IMR-90 (cell line): ENCODE measurements around the gene PALMD. TPM values are rescaled to one million over a fixed set of nuclear protein-coding genes. Genes with fewer than 3 reads are reported as not detected.

Experiments used
- ATAC-seq: fragments of 200-7000 bp; cut with Tn5 transposase; 2 replicates; pipeline ENCODE4 v1.9.1; 2020; ENCODE audit warnings: low read depth, mild to moderate bottlenecking, moderate library complexity
- BruUV-seq: library from RNA; stranded (reverse); fragments of 400-500 nt; replicated peaks from 2 replicates; lab custom pipeline; 2021; lab: Mats Ljungman, UMichigan
- CTCF ChIA-PET: fragments of 300-600 bp; formaldehyde crosslinking; extraction: SDS; loops from one replicate; lab custom pipeline; 2021; ENCODE audit warnings: antibody characterized with exemption; lab: Yijun Ruan, JAX
- POLR2A ChIA-PET: fragments of 300-600 bp; sonication (Branson Sonifier 250); formaldehyde crosslinking; loops from one replicate; lab custom pipeline; 2022; ENCODE audit warnings: antibody characterized with exemption; ENCODE audit not compliant: unreplicated experiment; lab: Charles Lee
- DNase-seq: peaks from one replicate; pipeline ENCODE4 v3.0.0; 2013
- H2AFZ ChIP-seq: replicated peaks from 2 replicates; pipeline ENCODE3; 2013; ENCODE audit warnings: low read length, mild to moderate bottlenecking; ENCODE audit not compliant: poor library complexity
- H2AK5ac ChIP-seq: 2 replicates; pipeline ENCODE4 v1.6.1; 2013; ENCODE audit warnings: low read depth, low read length, inconsistent platforms
- H2AK9ac ChIP-seq: replicated peaks from 2 replicates; pipeline ENCODE3; 2013; ENCODE audit warnings: mild to moderate bottlenecking, low read depth, low read length, moderate library complexity; ENCODE audit not compliant: poor library complexity
- H2BK120ac ChIP-seq: 2 replicates; pipeline ENCODE4 v1.6.1; 2013; ENCODE audit warnings: low read depth, low read length, inconsistent platforms
- H2BK15ac ChIP-seq: 3 replicates; pipeline ENCODE4 v1.6.1; 2013; ENCODE audit warnings: low read depth, low read length, inconsistent platforms
- H2BK20ac ChIP-seq: 2 replicates; pipeline ENCODE4 v1.6.1; 2013; ENCODE audit warnings: low read depth, mild to moderate bottlenecking, inconsistent platforms, low read length, moderate library complexity
- H2BK5ac ChIP-seq: 2 replicates; pipeline ENCODE4 v1.6.1; 2013; ENCODE audit warnings: mild to moderate bottlenecking, low read depth, low read length, inconsistent platforms; ENCODE audit not compliant: poor library complexity, severe bottlenecking
- H3K14ac ChIP-seq: replicated peaks from 2 replicates; pipeline ENCODE4 v1.6.1; 2013; ENCODE audit warnings: low read depth, low read length, inconsistent platforms
- H3K18ac ChIP-seq: 2 replicates; pipeline ENCODE4 v1.6.1; 2013; ENCODE audit warnings: low read depth, low read length, control low read depth
- H3K23ac ChIP-seq: 2 replicates; pipeline ENCODE4 v1.6.1; 2013; ENCODE audit warnings: low read depth, low read length, inconsistent platforms
- H3K27ac ChIP-seq: 2 replicates; pipeline ENCODE4 v1.5.1; 2013; ENCODE audit warnings: mild to moderate bottlenecking, control low read depth, low read length; ENCODE audit not compliant: insufficient read depth
- H3K27me3 ChIP-seq: 2 replicates; pipeline ENCODE4 v1.6.1; 2013; ENCODE audit warnings: low read length; ENCODE audit not compliant: control insufficient read depth, insufficient read depth
- H3K36me3 ChIP-seq: 2 replicates; pipeline ENCODE4 v1.6.1; 2013; ENCODE audit warnings: low read length, mixed read lengths; ENCODE audit not compliant: control insufficient read depth, insufficient read depth
- H3K4ac ChIP-seq: 2 replicates; pipeline ENCODE4 v1.6.1; 2013; ENCODE audit warnings: low read depth, low read length, inconsistent platforms
- H3K4me1 ChIP-seq: 2 replicates; pipeline ENCODE4 v1.6.1; 2013; ENCODE audit warnings: low read length, mixed read lengths; ENCODE audit not compliant: control insufficient read depth, insufficient read depth
- H3K4me2 ChIP-seq: 2 replicates; pipeline ENCODE4 v1.6.1; 2013; ENCODE audit warnings: low read depth, mild to moderate bottlenecking, control low read depth, low read length, moderate library complexity
- H3K4me3 ChIP-seq: 2 replicates; pipeline ENCODE4 v1.5.1; 2013; ENCODE audit warnings: low read depth, mild to moderate bottlenecking, control low read depth, low read length, moderate library complexity; ENCODE audit not compliant: insufficient read depth
- H3K56ac ChIP-seq: 2 replicates; pipeline ENCODE4 v1.6.1; 2013; ENCODE audit warnings: low read length, inconsistent platforms; ENCODE audit not compliant: insufficient read depth; ENCODE audit errors: extremely low read depth
- H3K79me1 ChIP-seq, 2 experiments: 2 replicates each; pipeline ENCODE4 v1.6.1; 2013; ENCODE audit warnings: low read length in 2 of 2, inconsistent platforms in 1 of 2, low read depth in 1 of 2
- H3K9ac ChIP-seq: 2 replicates; pipeline ENCODE4 v1.6.1; 2013; ENCODE audit warnings: low read depth, low read length, control low read depth
- H3K9me1 ChIP-seq: 2 replicates; pipeline ENCODE4 v1.6.1; 2013; ENCODE audit warnings: low read length, inconsistent platforms; ENCODE audit not compliant: insufficient read depth
- H3K9me3 ChIP-seq: 2 replicates; pipeline ENCODE4 v1.6.1; 2013; ENCODE audit warnings: low read length; ENCODE audit not compliant: control insufficient read depth, insufficient read depth
- H4K20me1 ChIP-seq: 2 replicates; pipeline ENCODE4 v1.6.1; 2013; ENCODE audit warnings: low read length, inconsistent platforms; ENCODE audit not compliant: insufficient read depth
- H4K5ac ChIP-seq: 2 replicates; pipeline ENCODE4 v1.6.1; 2013; ENCODE audit warnings: mild to moderate bottlenecking, low read depth, low read length, control low read depth
- H4K8ac ChIP-seq, 2 experiments: 2 replicates each; pipeline ENCODE4 v1.6.1; 2013; ENCODE audit warnings: low read depth in 2 of 2, low read length in 2 of 2, control low read depth in 1 of 2, inconsistent platforms in 1 of 2
- H4K91ac ChIP-seq: 2 replicates; pipeline ENCODE4 v1.6.1; 2013; ENCODE audit warnings: low read depth, low read length, inconsistent platforms; ENCODE audit not compliant: insufficient read depth
- MAZ ChIP-seq: IDR thresholded peaks from 2 replicates; pipeline ENCODE4 v1.6.1; 2012; ENCODE audit warnings: low read depth, mild to moderate bottlenecking, low read length, improper control_type of control experiment, moderate library complexity, borderline replicate concordance
- MXI1 ChIP-seq: IDR thresholded peaks from 2 replicates; pipeline ENCODE4 v1.6.1; 2012; ENCODE audit warnings: low read depth, mild to moderate bottlenecking, low read length, moderate library complexity, borderline replicate concordance
- POLR2A ChIP-seq: IDR thresholded peaks from 2 replicates; pipeline ENCODE4 v1.6.1; 2012; ENCODE audit warnings: mild to moderate bottlenecking, low read depth, low read length
- RFX5 ChIP-seq: IDR thresholded peaks from 2 replicates; pipeline ENCODE4 v1.8.0; 2012; ENCODE audit warnings: low read depth, mild to moderate bottlenecking, low read length, moderate library complexity
- WGBS, 2 experiments: methylation state at CpG; one replicate each; pipeline versions ENCODE4 v1.1.5 to v1.1.7; 2013; ENCODE audit warnings: missing lambda C conversion rate in 2 of 2; ENCODE audit not compliant: insufficient read length in 1 of 2; ENCODE audit errors: extremely low coverage in 2 of 2; 5-methylcytosine and 5-hydroxymethylcytosine counted together
- dilution Hi-C: fragments of 300-500 bp; cut with HindIII; formaldehyde crosslinking; loops from one replicate; pipeline ENCODE4 v1.14.3; 2018; ENCODE audit warnings: low sequenced_read_pairs; ENCODE audit not compliant: unreplicated experiment
- in situ Hi-C: fragments of 300-500 bp; cut with MboI; formaldehyde crosslinking; loops from 3 replicates; pipeline ENCODE4 v1.14.3; 2019; ENCODE audit warnings: low sequenced_read_pairs, inconsistent platforms, mixed read lengths
- intact Hi-C: fragments of 100-400 bp; cut with micrococcal nuclease; formaldehyde crosslinking; loops from 2 replicates; pipeline ENCODE4 v1.10.0; 2022
- polyA plus RNA-seq, 3 experiments: library from polyadenylated mRNA; depleted of rRNA; stranded (reverse); fragments of >200 nt; gene quantifications; 2 replicates each; pipeline ENCODE4 v1.2.3, GENCODE V29; 2012; ENCODE audit warnings: low replicate concordance in 1 of 3
- total RNA-seq: library from RNA; depleted of rRNA; stranded (reverse); fragments of >200 nt; gene quantifications from 2 replicates; pipeline ENCODE4 v1.2.3, GENCODE V29; 2012
- TF ChIP-seq, protein P1 (sequence below): fragments of 150-350 bp; IDR thresholded peaks from 2 replicates; pipeline ENCODE4 v1.6.1; 2017; ENCODE audit warnings: mild to moderate bottlenecking, antibody characterized with exemption, low read length, low read depth
- TF ChIP-seq, protein P2 (sequence below): fragments of 150-350 bp; IDR thresholded peaks from 2 replicates; pipeline ENCODE4 v1.6.1; 2016; ENCODE audit warnings: low read depth, mild to moderate bottlenecking, low read length, moderate library complexity, borderline replicate concordance

PALMD gene
- total and polyA plus RNA-seq, 2 of the 4 experiments (the other 2 are of a cell fraction), result 0.51 to 0.72 TPM

DNA sequence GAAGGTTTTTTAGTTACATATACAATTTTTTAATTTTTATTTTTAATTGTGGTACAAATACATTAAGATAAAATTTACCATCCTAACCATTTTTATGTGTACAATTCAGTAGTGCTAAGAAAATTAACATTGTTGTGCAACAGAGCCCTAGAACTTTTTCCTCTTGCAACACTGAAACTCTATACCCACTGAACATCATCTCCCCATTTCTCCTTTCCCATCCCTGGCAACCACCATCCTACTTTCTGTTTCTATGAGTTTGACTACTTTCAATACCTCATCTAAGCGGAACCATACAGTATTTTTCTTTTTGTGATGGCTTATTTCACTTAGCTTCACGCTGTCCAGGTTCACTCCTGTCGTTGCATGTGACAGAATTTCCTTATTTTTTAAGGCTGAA is 54.1 kb downstream of the PALMD start:
- H2BK20ac ChIP-seq, result no peak overlapping the region
- H3K56ac ChIP-seq, result no peak overlapping the region
- BruUV-seq, result no TSS peak
- H3K9ac ChIP-seq, result no peak overlapping the region
- H3K4me1 ChIP-seq, result no peaks in the 10 kb centered on the region
- no peak overlapping the region for H3K18ac ChIP-seq
- CTCF ChIA-PET, result no interaction called here
- no peak overlapping the region for H4K8ac ChIP-seq
- H3K4ac ChIP-seq, result no peak overlapping the region
- H2BK15ac ChIP-seq, result no peak overlapping the region
- no peak overlapping the region for H2AFZ ChIP-seq
- no peak overlapping the region for H3K27ac ChIP-seq
- H2BK120ac ChIP-seq, result no peak overlapping the region
- H3K9me1 ChIP-seq, result no peaks in the 10 kb centered on the region
- H3K4me3 ChIP-seq, result no peak overlapping the region
- intact Hi-C loops (loop anchor here (10.0 kb wide), 1 partner anchor 815 kb away; no protein-coding TSS in a partner anchor), dilution Hi-C loops (no loop called here), in situ Hi-C loops (loop anchor here (10.0 kb wide), 1 partner anchor 905 kb away; no protein-coding TSS in a partner anchor)
- no peaks in the 10 kb centered on the region for H3K36me3 ChIP-seq
- no peak overlapping the region for H3K4me2 ChIP-seq
- H2BK5ac ChIP-seq, result no peak overlapping the region
- H4K20me1 ChIP-seq, result no peaks in the 10 kb centered on the region
- no peak overlapping the region for H4K91ac ChIP-seq
- no peak overlapping the region for H3K23ac ChIP-seq
- no peaks in the 10 kb centered on the region for H3K79me1 ChIP-seq
- no peak for ATAC-seq
- H3K27me3 ChIP-seq, result 0 out of 2 replicates have a peak, but pooled peaks cover 2% of the 10 kb centered on the region
- no peak overlapping the region for H3K14ac ChIP-seq
- no peak overlapping the region for H2AK9ac ChIP-seq
- H3K9me3 ChIP-seq, result peaks cover 3% of the 10 kb centered on the region; the same call in 1 of the 2 replicates
- no CpG with 5 or more reads among the region's 3 CpGs for WGBS, 2 experiments
- POLR2A ChIA-PET, result no interaction called here
- DNase-seq, result no peak
- H2AK5ac ChIP-seq, result no peak overlapping the region
- no peak overlapping the region for H4K5ac ChIP-seq
- TF ChIP-seq, protein P1, sequence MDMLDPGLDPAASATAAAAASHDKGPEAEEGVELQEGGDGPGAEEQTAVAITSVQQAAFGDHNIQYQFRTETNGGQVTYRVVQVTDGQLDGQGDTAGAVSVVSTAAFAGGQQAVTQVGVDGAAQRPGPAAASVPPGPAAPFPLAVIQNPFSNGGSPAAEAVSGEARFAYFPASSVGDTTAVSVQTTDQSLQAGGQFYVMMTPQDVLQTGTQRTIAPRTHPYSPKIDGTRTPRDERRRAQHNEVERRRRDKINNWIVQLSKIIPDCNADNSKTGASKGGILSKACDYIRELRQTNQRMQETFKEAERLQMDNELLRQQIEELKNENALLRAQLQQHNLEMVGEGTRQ, result no peak
- TF ChIP-seq MXI1 (no peak), POLR2A (no peak), MAZ (no peak), RFX5 (no peak)
- TF ChIP-seq, protein P2, sequence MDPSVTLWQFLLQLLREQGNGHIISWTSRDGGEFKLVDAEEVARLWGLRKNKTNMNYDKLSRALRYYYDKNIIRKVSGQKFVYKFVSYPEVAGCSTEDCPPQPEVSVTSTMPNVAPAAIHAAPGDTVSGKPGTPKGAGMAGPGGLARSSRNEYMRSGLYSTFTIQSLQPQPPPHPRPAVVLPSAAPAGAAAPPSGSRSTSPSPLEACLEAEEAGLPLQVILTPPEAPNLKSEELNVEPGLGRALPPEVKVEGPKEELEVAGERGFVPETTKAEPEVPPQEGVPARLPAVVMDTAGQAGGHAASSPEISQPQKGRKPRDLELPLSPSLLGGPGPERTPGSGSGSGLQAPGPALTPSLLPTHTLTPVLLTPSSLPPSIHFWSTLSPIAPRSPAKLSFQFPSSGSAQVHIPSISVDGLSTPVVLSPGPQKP, result no peak
